ENCODE results near the gene DCST1.

DNA sequence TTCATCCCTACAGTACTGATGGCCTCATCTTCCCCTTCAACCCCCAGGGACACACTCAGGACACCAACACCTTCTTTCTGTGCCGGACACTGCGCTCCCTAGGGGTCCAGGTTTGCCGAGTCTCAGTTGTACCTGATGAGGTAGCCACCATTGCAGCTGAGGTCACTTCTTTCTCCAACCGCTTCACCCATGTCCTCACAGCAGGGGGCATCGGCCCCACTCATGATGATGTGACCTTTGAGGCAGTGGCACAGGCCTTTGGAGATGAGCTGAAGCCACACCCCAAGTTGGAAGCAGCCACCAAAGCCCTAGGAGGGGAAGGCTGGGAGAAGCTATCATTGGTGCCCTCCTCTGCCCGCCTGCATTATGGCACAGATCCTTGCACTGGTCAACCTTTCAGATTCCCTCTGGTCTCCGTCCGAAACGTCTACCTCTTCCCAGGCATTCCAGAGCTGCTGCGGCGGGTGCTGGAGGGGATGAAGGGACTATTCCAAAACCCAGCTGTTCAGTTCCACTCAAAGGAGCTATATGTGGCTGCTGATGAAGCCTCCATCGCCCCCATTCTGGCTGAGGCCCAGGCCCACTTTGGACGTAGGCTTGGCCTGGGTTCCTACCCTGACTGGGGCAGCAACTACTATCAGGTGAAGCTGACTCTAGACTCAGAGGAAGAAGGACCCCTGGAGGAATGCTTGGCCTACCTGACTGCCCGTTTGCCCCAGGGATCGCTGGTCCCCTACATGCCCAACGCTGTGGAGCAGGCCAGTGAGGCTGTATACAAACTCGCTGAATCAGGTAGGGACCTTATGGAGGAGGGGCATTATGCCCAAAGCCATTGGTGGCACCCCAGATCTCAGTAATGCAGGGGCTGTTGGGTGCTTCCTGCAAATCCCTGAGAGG lies 45.3 kb upstream of the DCST1 start:
- TF ChIP-seq, protein P1, sequence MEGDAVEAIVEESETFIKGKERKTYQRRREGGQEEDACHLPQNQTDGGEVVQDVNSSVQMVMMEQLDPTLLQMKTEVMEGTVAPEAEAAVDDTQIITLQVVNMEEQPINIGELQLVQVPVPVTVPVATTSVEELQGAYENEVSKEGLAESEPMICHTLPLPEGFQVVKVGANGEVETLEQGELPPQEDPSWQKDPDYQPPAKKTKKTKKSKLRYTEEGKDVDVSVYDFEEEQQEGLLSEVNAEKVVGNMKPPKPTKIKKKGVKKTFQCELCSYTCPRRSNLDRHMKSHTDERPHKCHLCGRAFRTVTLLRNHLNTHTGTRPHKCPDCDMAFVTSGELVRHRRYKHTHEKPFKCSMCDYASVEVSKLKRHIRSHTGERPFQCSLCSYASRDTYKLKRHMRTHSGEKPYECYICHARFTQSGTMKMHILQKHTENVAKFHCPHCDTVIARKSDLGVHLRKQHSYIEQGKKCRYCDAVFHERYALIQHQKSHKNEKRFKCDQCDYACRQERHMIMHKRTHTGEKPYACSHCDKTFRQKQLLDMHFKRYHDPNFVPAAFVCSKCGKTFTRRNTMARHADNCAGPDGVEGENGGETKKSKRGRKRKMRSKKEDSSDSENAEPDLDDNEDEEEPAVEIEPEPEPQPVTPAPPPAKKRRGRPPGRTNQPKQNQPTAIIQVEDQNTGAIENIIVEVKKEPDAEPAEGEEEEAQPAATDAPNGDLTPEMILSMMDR (IDR thresholded peaks at IDR 0.05; ENCODE audit: insufficient read depth, low read length) = no peak
- TF ChIP-seq POLR2AphosphoS5 (IDR thresholded peaks at IDR 0.05; ENCODE audit: low read depth) = no peak
